GM12878 (cell line): ENCODE measurements around the gene MAP3K5. TPM values are rescaled to one million over a fixed set of nuclear protein-coding genes. Genes with fewer than 3 reads are reported as not detected.

ENCODE experiments used
- BRCA1 ChIP-seq: IDR thresholded peaks from 2 replicates; pipeline ENCODE4 v1.6.1; 2011; ENCODE audit warnings: low read depth, low read length, improper control_type of control experiment
- IKZF1 ChIP-seq: fragments of 450-650 bp; conservative IDR thresholded peaks from 2 replicates; pipeline ENCODE4 v1.6.1; 2017; ENCODE audit warnings: antibody characterized with exemption, mild to moderate bottlenecking
- MXI1 ChIP-seq: fragments of 150-350 bp; IDR thresholded peaks from 2 replicates; pipeline ENCODE4 v1.6.1; 2011; ENCODE audit warnings: low read depth, mild to moderate bottlenecking, inconsistent platforms, low read length, improper control_type of control experiment
- POLR2AphosphoS2 ChIP-seq: IDR thresholded peaks from 2 replicates; pipeline ENCODE4 v1.6.1; 2011; ENCODE audit warnings: low read depth, mild to moderate bottlenecking, low read length, improper control_type of control experiment, moderate library complexity
- POLR2AphosphoS5 ChIP-seq: IDR thresholded peaks from 2 replicates; pipeline ENCODE4 v1.6.1; 2011; ENCODE audit warnings: mild to moderate bottlenecking, low read length, inconsistent platforms
- polyA plus RNA-seq, 11 experiments: library from polyadenylated mRNA; depleted of rRNA in 4 of 11; unstranded in 6 of 11; stranded (reverse) in 5 of 11; fragments of >200 nt; fragmentation: Nextera tagmentation in 4 of 11; fragmentation: Illumina TruSeq in 1 of 11; extraction: Ambion mirVana in 4 of 11; extraction: Trizol in 1 of 11; gene quantifications; 1 replicate in 1 of 11; 2 replicates in 10 of 11; pipeline versions ENCODE4 v1.2.1 to v1.2.3, GENCODE V29; 2011 to 2016; ENCODE audit warnings: inconsistent platforms in 2 of 11, missing spikeins in 2 of 11, low read depth in 1 of 11
- total RNA-seq, 4 experiments: library from RNA; depleted of rRNA in 3 of 4; stranded (reverse); fragments of >200 nt in 3 of 4; fragmentation: Illumina TruSeq in 1 of 4; extraction: Trizol in 1 of 4; gene quantifications; 2 replicates each; pipeline versions ENCODE4 v1.2.1 to v1.2.3, GENCODE V29; 2013 to 2021
- TF ChIP-seq, protein P1 (sequence below): fragments of 450-650 bp; IDR thresholded peaks from 2 replicates; pipeline ENCODE4 v1.6.1; 2017; ENCODE audit warnings: antibody characterized with exemption, mild to moderate bottlenecking, moderate library complexity
- TF ChIP-seq, protein P2 (sequence below): fragments of 150-350 bp; IDR thresholded peaks from 2 replicates; pipeline ENCODE4 v1.6.1; 2016; ENCODE audit warnings: low read depth, low read length

MAP3K5 gene
- total and polyA plus RNA-seq, 10 of the 15 experiments (the other 5 are each of a cell fraction or from before 2014, with no cell fraction given) = 5.4 to 34.3 (median 26.4) TPM

- TF ChIP-seq, protein P1, sequence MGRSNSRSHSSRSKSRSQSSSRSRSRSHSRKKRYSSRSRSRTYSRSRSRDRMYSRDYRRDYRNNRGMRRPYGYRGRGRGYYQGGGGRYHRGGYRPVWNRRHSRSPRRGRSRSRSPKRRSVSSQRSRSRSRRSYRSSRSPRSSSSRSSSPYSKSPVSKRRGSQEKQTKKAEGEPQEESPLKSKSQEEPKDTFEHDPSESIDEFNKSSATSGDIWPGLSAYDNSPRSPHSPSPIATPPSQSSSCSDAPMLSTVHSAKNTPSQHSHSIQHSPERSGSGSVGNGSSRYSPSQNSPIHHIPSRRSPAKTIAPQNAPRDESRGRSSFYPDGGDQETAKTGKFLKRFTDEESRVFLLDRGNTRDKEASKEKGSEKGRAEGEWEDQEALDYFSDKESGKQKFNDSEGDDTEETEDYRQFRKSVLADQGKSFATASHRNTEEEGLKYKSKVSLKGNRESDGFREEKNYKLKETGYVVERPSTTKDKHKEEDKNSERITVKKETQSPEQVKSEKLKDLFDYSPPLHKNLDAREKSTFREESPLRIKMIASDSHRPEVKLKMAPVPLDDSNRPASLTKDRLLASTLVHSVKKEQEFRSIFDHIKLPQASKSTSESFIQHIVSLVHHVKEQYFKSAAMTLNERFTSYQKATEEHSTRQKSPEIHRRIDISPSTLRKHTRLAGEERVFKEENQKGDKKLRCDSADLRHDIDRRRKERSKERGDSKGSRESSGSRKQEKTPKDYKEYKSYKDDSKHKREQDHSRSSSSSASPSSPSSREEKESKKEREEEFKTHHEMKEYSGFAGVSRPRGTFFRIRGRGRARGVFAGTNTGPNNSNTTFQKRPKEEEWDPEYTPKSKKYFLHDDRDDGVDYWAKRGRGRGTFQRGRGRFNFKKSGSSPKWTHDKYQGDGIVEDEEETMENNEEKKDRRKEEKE = no peak
- TF ChIP-seq MXI1 (no peak), POLR2AphosphoS2 (no peak), IKZF1 (no peak), POLR2AphosphoS5 (no peak), BRCA1 (no peak)
- TF ChIP-seq, protein P2, sequence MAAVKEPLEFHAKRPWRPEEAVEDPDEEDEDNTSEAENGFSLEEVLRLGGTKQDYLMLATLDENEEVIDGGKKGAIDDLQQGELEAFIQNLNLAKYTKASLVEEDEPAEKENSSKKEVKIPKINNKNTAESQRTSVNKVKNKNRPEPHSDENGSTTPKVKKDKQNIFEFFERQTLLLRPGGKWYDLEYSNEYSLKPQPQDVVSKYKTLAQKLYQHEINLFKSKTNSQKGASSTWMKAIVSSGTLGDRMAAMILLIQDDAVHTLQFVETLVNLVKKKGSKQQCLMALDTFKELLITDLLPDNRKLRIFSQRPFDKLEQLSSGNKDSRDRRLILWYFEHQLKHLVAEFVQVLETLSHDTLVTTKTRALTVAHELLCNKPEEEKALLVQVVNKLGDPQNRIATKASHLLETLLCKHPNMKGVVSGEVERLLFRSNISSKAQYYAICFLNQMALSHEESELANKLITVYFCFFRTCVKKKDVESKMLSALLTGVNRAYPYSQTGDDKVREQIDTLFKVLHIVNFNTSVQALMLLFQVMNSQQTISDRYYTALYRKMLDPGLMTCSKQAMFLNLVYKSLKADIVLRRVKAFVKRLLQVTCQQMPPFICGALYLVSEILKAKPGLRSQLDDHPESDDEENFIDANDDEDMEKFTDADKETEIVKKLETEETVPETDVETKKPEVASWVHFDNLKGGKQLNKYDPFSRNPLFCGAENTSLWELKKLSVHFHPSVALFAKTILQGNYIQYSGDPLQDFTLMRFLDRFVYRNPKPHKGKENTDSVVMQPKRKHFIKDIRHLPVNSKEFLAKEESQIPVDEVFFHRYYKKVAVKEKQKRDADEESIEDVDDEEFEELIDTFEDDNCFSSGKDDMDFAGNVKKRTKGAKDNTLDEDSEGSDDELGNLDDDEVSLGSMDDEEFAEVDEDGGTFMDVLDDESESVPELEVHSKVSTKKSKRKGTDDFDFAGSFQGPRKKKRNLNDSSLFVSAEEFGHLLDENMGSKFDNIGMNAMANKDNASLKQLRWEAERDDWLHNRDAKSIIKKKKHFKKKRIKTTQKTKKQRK = no peak
These were observed 180.5 kb downstream of the MAP3K5 start (continued) for GRCh38 chr6:136611746-136612145.
